Type B pancreatic cell (in vitro differentiated cells): ENCODE results near the gene ACRV1. TPM values are rescaled to one million over a fixed set of nuclear protein-coding genes. Genes with fewer than 3 reads are reported as not detected.

ENCODE experiments used
- DNase-seq: peaks from one replicate; pipeline ENCODE4 v3.0.0; 2021; ENCODE audit warnings: mixed read lengths; ENCODE audit not compliant: unreplicated experiment; ENCODE audit errors: extremely low spot score
- H3K27ac Mint-ChIP-seq: 2 replicates; pipeline ENCODE4 v1.8.0; 2021; ENCODE audit warnings: mild to moderate bottlenecking, mixed read lengths
- H3K27me3 Mint-ChIP-seq: 2 replicates; pipeline ENCODE4 v1.8.0; 2021; ENCODE audit warnings: mixed read lengths
- H3K36me3 Mint-ChIP-seq: 2 replicates; pipeline ENCODE4 v1.8.0; 2021; ENCODE audit warnings: mixed read lengths
- H3K4me1 Mint-ChIP-seq: one replicate; pipeline ENCODE4 v1.8.0; 2021; ENCODE audit warnings: mixed read lengths; ENCODE audit not compliant: unreplicated experiment
- H3K4me3 Mint-ChIP-seq: 2 replicates; pipeline ENCODE4 v1.8.0; 2021; ENCODE audit warnings: mild to moderate bottlenecking, mixed read lengths
- H3K9me3 Mint-ChIP-seq: 2 replicates; pipeline ENCODE4 v1.8.0; 2021; ENCODE audit warnings: mixed read lengths
- CTCF ChIP-seq: fragments of 200-600 bp; sonication (generic); conservative IDR thresholded peaks from 2 replicates; pipeline ENCODE4 v1.5.0; 2021; ENCODE audit warnings: antibody characterized with exemption, mild to moderate bottlenecking
- total RNA-seq: library from RNA; stranded (reverse); gene quantifications from 2 replicates; pipeline ENCODE4 v1.2.1, GENCODE V29; 2021; ENCODE audit warnings: low replicate concordance

The ACRV1 gene
- total RNA-seq, 1 donor from 2014 or later = not detected

DNA sequence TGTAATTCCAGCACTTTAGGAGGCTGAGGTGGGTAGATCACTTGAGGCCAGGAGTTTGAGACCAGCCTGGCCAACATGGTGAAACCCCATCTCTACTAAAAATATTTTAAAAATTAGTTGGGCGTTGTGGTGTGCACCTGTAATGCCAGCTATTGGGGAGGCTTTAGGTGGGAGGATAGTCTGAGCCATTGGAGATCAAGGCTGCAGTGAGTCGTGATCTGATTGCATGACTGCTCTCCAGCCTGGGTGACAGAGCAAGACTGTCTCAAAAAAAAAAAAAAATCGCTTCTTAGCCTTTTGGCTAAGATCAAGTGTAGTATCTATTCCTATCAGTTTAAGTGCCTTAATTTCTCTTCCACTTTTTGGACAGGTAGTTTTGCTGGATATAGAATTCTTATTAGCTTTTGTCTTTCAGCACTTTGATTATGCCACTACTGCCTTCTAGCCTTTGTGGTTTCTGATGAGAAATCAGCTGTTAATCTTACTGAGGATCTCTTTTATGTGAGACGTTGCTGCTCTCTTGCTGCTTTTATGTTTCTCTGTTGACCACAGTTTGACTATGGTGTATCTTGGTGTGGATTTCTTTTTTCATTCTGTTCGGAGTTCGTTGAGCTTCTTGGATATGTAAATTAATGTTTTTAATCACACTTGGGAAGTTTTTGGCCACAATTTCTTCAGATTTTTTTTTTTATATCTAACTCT is 31.0 kb downstream of the ACRV1 start:
- H3K27ac Mint-ChIP-seq = no peak overlapping the region
- peaks cover 36% of the 10 kb centered on the region for H3K36me3 Mint-ChIP-seq
- no peaks in the 10 kb centered on the region for H3K27me3 Mint-ChIP-seq
- no peaks in the 10 kb centered on the region for H3K9me3 Mint-ChIP-seq
- DNase-seq = no peak
- H3K4me3 Mint-ChIP-seq = no peak overlapping the region
- TF ChIP-seq CTCF = no peak
- no peaks in the 10 kb centered on the region for H3K4me1 Mint-ChIP-seq

GRCh38 chr11:125645871-125646270 is 34.8 kb downstream of the ACRV1 start:
- no peaks in the 10 kb centered on the region for H3K9me3 Mint-ChIP-seq
- H3K4me3 Mint-ChIP-seq = no peak overlapping the region
- no peaks in the 10 kb centered on the region for H3K4me1 Mint-ChIP-seq
- no peak overlapping the region for H3K27ac Mint-ChIP-seq
- H3K36me3 Mint-ChIP-seq = peaks cover 29% of the 10 kb centered on the region
- no peaks in the 10 kb centered on the region for H3K27me3 Mint-ChIP-seq
- no peak for TF ChIP-seq CTCF
- DNase-seq = no peak

- TF ChIP-seq CTCF = no peak
- H3K4me1 Mint-ChIP-seq = no peaks in the 10 kb centered on the region
- H3K4me3 Mint-ChIP-seq = no peak overlapping the region
- H3K9me3 Mint-ChIP-seq = no peaks in the 10 kb centered on the region
- no peaks in the 10 kb centered on the region for H3K27me3 Mint-ChIP-seq
- H3K36me3 Mint-ChIP-seq = peaks cover 26% of the 10 kb centered on the region
- DNase-seq = no peak
- H3K27ac Mint-ChIP-seq = no peak overlapping the region
Measured at GRCh38 chr11:125638315-125638714, 42.3 kb downstream of the ACRV1 start.

DNA sequence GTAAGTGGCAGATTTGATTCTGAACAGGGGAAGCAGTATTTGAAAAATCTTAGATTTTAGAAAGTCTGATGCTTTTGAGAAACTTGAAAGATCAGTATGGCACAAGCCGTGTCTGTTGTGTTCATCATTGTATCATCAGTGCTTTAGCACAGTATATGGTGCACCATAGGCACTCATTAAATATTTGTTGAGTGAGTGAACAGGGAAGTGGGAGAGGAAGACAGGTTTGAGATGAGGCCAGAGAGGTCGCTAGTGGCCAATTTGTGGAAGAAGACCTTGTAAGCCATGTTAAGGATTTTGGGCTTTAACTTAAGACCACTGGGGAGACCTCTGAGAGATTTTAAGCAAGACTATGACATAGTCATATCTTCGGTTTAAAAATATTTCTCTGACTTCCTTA is 42.8 kb downstream of the ACRV1 start:
- H3K9me3 Mint-ChIP-seq = no peaks in the 10 kb centered on the region
- TF ChIP-seq CTCF = no peak
- H3K36me3 Mint-ChIP-seq = peaks cover 26% of the 10 kb centered on the region

GRCh38 chr11:125627236-125627910 is 53.3 kb downstream of the ACRV1 start:
- peak overlapping the region; percentile 94 for H3K4me3 Mint-ChIP-seq
- peaks cover 3% of the 10 kb centered on the region for H3K36me3 Mint-ChIP-seq
- H3K27ac Mint-ChIP-seq = peak overlapping the region; percentile 31
- no peak for DNase-seq
- no peaks in the 10 kb centered on the region for H3K9me3 Mint-ChIP-seq
- no peaks in the 10 kb centered on the region for H3K27me3 Mint-ChIP-seq
- peaks cover 14% of the 10 kb centered on the region for H3K4me1 Mint-ChIP-seq
- TF ChIP-seq CTCF = no peak

More for the DNA sequence above, 42.8 kb downstream of the ACRV1 start:
- Mint-ChIP-seq H3K4me1 (no peaks in the 10 kb centered on the region), H3K4me3 (no peak overlapping the region), H3K27ac (no peak overlapping the region), H3K27me3 (no peaks in the 10 kb centered on the region)
- DNase-seq = no peak
